K562 (cell line): ENCODE results near the gene TCEANC2. TPM values are rescaled to one million over a fixed set of nuclear protein-coding genes. Genes with fewer than 3 reads are reported as not detected.

Experiments used
- ATAC-seq: fragments of 200-7000 bp; cut with Tn5 transposase; 3 replicates; pipeline ENCODE4 v1.9.1; 2020; ENCODE audit warnings: moderate library complexity
- BruUV-seq: library from RNA; stranded (reverse); fragments of 400-500 nt; replicated peaks from 2 replicates; lab custom pipeline; 2021; lab: Mats Ljungman, UMichigan
- CTCF ChIA-PET: fragments of 300-600 bp; formaldehyde crosslinking; extraction: SDS; loops from one replicate; lab custom pipeline; 2021; ENCODE audit warnings: low intra/inter-chr PET ratio; lab: Yijun Ruan, JAX
- POLR2A ChIA-PET: fragments of 300-600, 350-650 bp; sonication (Branson Sonifier 250); formaldehyde crosslinking; extraction: SDS; loops from one replicate; lab custom pipeline; 2021; ENCODE audit warnings: antibody characterized with exemption, inconsistent platforms; lab: Yijun Ruan, JAX
- DNase-seq, 4 experiments: peaks; one replicate each; pipeline versions ENCODE4 v3.0.0 to v3.0.0-alpha.2; 2011 to 2018; ENCODE audit warnings: low spot score in 3 of 4, mixed read lengths in 3 of 4; ENCODE audit errors: extremely low read depth in 1 of 4
- FAIRE-seq: peaks from 2 replicates; lab custom pipeline; 2011; peaks lifted over from hg19 to GRCh38; lab: Jason Lieb, UNC
- H2AFZ ChIP-seq: 2 replicates; pipeline ENCODE4 v1.6.0; 2011; ENCODE audit warnings: low read depth, low read length, control low read depth, inconsistent platforms
- H3K27ac ChIP-seq: fragments of 200-600 bp; 3 replicates; pipeline ENCODE4 v1.8.0; 2011; ENCODE audit warnings: low read depth, mild to moderate bottlenecking, control low read depth, inconsistent platforms, low read length, moderate library complexity, mixed read lengths; ENCODE audit errors: extremely low read depth
- H3K27me3 ChIP-seq, 2 experiments: fragments of 300-600 bp in 1 of 2; 2 replicates in 1 of 2; 3 replicates in 1 of 2; pipeline versions ENCODE4 v1.6.0 to v1.8.0; 2011; ENCODE audit warnings: inconsistent platforms in 2 of 2, low read length in 2 of 2, mild to moderate bottlenecking in 1 of 2, mixed read lengths in 1 of 2, moderate library complexity in 1 of 2; ENCODE audit not compliant: control insufficient read depth in 2 of 2, insufficient read depth in 2 of 2
- H3K36me3 ChIP-seq: fragments of 300-600 bp; 3 replicates; pipeline ENCODE4 v1.8.0; 2011; ENCODE audit warnings: mild to moderate bottlenecking, low read length, inconsistent platforms; ENCODE audit not compliant: control insufficient read depth, insufficient read depth
- H3K4me1 ChIP-seq, 2 experiments: fragments of 200-600 bp in 1 of 2; replicated peaks in 1 of 2; 2 replicates in 1 of 2; 3 replicates in 1 of 2; pipeline versions ENCODE4 v1.5.1 to v1.8.0; 2011; ENCODE audit warnings: inconsistent platforms in 2 of 2, low read length in 2 of 2, mild to moderate bottlenecking in 1 of 2, mixed read lengths in 1 of 2, moderate library complexity in 1 of 2; ENCODE audit not compliant: control insufficient read depth in 2 of 2, insufficient read depth in 2 of 2
- H3K4me2 ChIP-seq: 2 replicates; pipeline ENCODE4 v1.6.1; 2011; ENCODE audit warnings: low read length, control low read depth, inconsistent platforms, mixed read lengths; ENCODE audit not compliant: insufficient read depth
- H3K4me3 ChIP-seq: fragments of 200-600 bp; sonication (generic), shearing (Covaris generic); 2 replicates; pipeline ENCODE4 v1.5.1; 2016; ENCODE audit warnings: control low read depth, inconsistent platforms
- H3K79me2 ChIP-seq: fragments of 200-600 bp; 3 replicates; pipeline ENCODE4 v1.8.0; 2011; ENCODE audit warnings: low read length, inconsistent platforms; ENCODE audit not compliant: control insufficient read depth, insufficient read depth
- H3K9ac ChIP-seq, 2 experiments: 2 replicates each; pipeline versions ENCODE4 v1.6.0 to v1.6.1; 2011; ENCODE audit warnings: low read depth in 2 of 2, low read length in 2 of 2, control low read depth in 1 of 2, inconsistent platforms in 1 of 2, mild to moderate bottlenecking in 1 of 2, mixed read lengths in 1 of 2; ENCODE audit not compliant: insufficient read depth in 1 of 2
- H3K9me1 ChIP-seq: one replicate; pipeline ENCODE4 v1.6.0; 2011; ENCODE audit warnings: inconsistent platforms, mild to moderate bottlenecking, low read length, moderate library complexity; ENCODE audit not compliant: control insufficient read depth, insufficient read depth
- H3K9me3 ChIP-seq: replicated peaks from 2 replicates; pipeline ENCODE4 v1.5.1; 2011; ENCODE audit warnings: low read depth, low read length, inconsistent platforms; ENCODE audit not compliant: control insufficient read depth, insufficient read depth
- H4K20me1 ChIP-seq: replicated peaks from 2 replicates; pipeline ENCODE4 v1.6.1; 2011; ENCODE audit warnings: low read length, inconsistent platforms, mixed read lengths; ENCODE audit not compliant: control insufficient read depth, insufficient read depth
- ARHGAP35 ChIP-seq: fragments of 450-650 bp; IDR thresholded peaks from 2 replicates; pipeline ENCODE4 v1.6.1; 2018; ENCODE audit not compliant: partially characterized antibody
- E2F4 ChIP-seq: sonication (generic); formaldehyde crosslinking; IDR thresholded peaks from 2 replicates; pipeline ENCODE4 v1.8.0; 2022; ENCODE audit warnings: mild to moderate bottlenecking, low read depth, missing genetic modification reagents
- EHMT2 ChIP-seq: fragments of 450-650 bp; IDR thresholded peaks from 2 replicates; pipeline ENCODE4 v1.6.1; 2018; ENCODE audit warnings: antibody characterized with exemption
- FOXA3 ChIP-seq, 2 experiments: fragments of 450-650 bp in 1 of 2; sonication (generic) in 1 of 2; formaldehyde crosslinking; IDR thresholded peaks in 1 of 2; conservative IDR thresholded peaks in 1 of 2; 2 replicates each; pipeline versions ENCODE4 v1.4.0 to v1.8.0; 2020 to 2022; ENCODE audit warnings: mild to moderate bottlenecking in 2 of 2, missing genetic modification reagents in 1 of 2
- HDAC1 ChIP-seq, 2 experiments: fragments of 450-650 bp; IDR thresholded peaks; 2 replicates each; pipeline ENCODE4 v1.6.1; 2016 to 2017; ENCODE audit warnings: inconsistent platforms in 1 of 2, mild to moderate bottlenecking in 1 of 2, moderate library complexity in 1 of 2
- MYBL2 ChIP-seq, 2 experiments: fragments of 450-650 bp in 1 of 2; sonication (generic) in 1 of 2; formaldehyde crosslinking in 1 of 2; IDR thresholded peaks; 2 replicates each; pipeline versions ENCODE4 v1.6.1 to v1.8.1; 2017 to 2022; ENCODE audit warnings: borderline replicate concordance in 1 of 2, inconsistent platforms in 1 of 2, low read depth in 1 of 2, mild to moderate bottlenecking in 1 of 2, missing genetic modification reagents in 1 of 2, moderate library complexity in 1 of 2
- PHF20 ChIP-seq: fragments of 450-650 bp; IDR thresholded peaks from 2 replicates; pipeline ENCODE4 v1.6.1; 2018; ENCODE audit not compliant: partially characterized antibody
- PRDM10 ChIP-seq: fragments of 450-650 bp; IDR thresholded peaks from 2 replicates; pipeline ENCODE4 v1.6.1; 2018; ENCODE audit not compliant: partially characterized antibody
- SMARCA5 ChIP-seq: fragments of 450-650 bp; IDR thresholded peaks from 2 replicates; pipeline ENCODE4 v1.6.1; 2016
- TRIM25 ChIP-seq: fragments of 450-650 bp; IDR thresholded peaks from 2 replicates; pipeline ENCODE4 v1.7.0; 2016; ENCODE audit warnings: borderline replicate concordance
- ZNF24 ChIP-seq: fragments of 450-650 bp; IDR thresholded peaks from 2 replicates; pipeline ENCODE4 v1.6.1; 2016
- ZNF280A ChIP-seq: fragments of 450-650 bp; IDR thresholded peaks from 2 replicates; pipeline ENCODE4 v1.6.1; 2018; ENCODE audit warnings: mild to moderate bottlenecking, low read depth; ENCODE audit not compliant: partially characterized antibody
- WGBS: fragments of 100-300 bp; shearing (Covaris generic); methylation state at CpG from one replicate; pipeline ENCODE4 v1.1.6; 2016; ENCODE audit warnings: low coverage, mixed read lengths; ENCODE audit not compliant: insufficient coverage; ENCODE audit errors: missing lambda C conversion rate; 5-methylcytosine and 5-hydroxymethylcytosine counted together
- in situ Hi-C: fragments of 300-500 bp; cut with MboI; formaldehyde crosslinking; loops from 4 replicates; pipeline ENCODE4 v1.15.0; 2018; ENCODE audit warnings: inconsistent platforms, mixed read lengths
- intact Hi-C: fragments of 100-400 bp; cut with micrococcal nuclease; formaldehyde crosslinking; loops from 2 replicates; pipeline ENCODE4 v1.14.2; 2022
- polyA plus RNA-seq, 8 experiments: library from polyadenylated mRNA; depleted of rRNA in 4 of 8; stranded (reverse) in 5 of 8; unstranded in 3 of 8; fragments of >200 nt; fragmentation: Nextera tagmentation in 2 of 8; fragmentation: Illumina TruSeq in 1 of 8; extraction: Ambion mirVana in 2 of 8; extraction: Trizol in 1 of 8; gene quantifications; 2 replicates each; pipeline versions ENCODE4 v1.2.1 to v1.2.3, GENCODE V29; 2011 to 2014; ENCODE audit warnings: inconsistent platforms in 1 of 8, missing spikeins in 1 of 8
- total RNA-seq, 7 experiments: library from RNA; depleted of rRNA in 6 of 7; stranded (reverse); fragments of >200 nt in 6 of 7; fragmentation: Illumina TruSeq in 2 of 7; extraction: Trizol in 2 of 7; gene quantifications; 2 replicates each; pipeline versions ENCODE4 v1.2.1 to v1.2.3, GENCODE V29; 2011 to 2021; ENCODE audit warnings: low replicate concordance in 1 of 7

TCEANC2 gene
- total and polyA plus RNA-seq, 9 of the 15 experiments (the other 6 are each of a cell fraction or from before 2014, with no cell fraction given) = 3.3 to 10.2 (median 7.0) TPM

- Histone ChIP-seq H2AFZ (no peak overlapping the region), H3K9me1 (no peaks in the 10 kb centered on the region), H3K4me1 (peaks cover 7 to 21% of the 10 kb centered on the region in 2 experiments; a peak in 4 of 5 replicates), H3K79me2 (no peaks in the 10 kb centered on the region), H3K27ac (no peak overlapping the region), H3K4me3 (no peak overlapping the region), H4K20me1 (no peaks in the 10 kb centered on the region), H3K9me3 (0 out of 2 replicates have a peak, but pooled peaks cover 3% of the 10 kb centered on the region), H3K36me3 (no peaks in the 10 kb centered on the region; the same call in 2 of the 3 replicates), H3K27me3 (peaks cover 3 to 18% of the 10 kb centered on the region in 2 experiments; a peak in 3 of 5 replicates), H3K9ac (no peak overlapping the region), H3K4me2 (no peak overlapping the region)
- ATAC-seq (no peak), FAIRE-seq (peak; percentile 92), DNase-seq (no peak)
- 61% methylated on average over 13 of the region's 13 CpGs for WGBS
- ChIA-PET CTCF (interaction anchor here (0.6 kb wide), 1 partner anchor 672 kb away, joined by 3 read pairs; no protein-coding TSS in a partner anchor), POLR2A (no interaction called here)
- no TSS peak for BruUV-seq
- in situ Hi-C loops (loop anchor here (5.0 kb wide), 1 partner anchor 377 kb away; no protein-coding TSS in a partner anchor), intact Hi-C loops (loop anchor here (5.0 to 10.0 kb wide), 4 partner anchors 47 to 545 kb away; partner anchors contain the start of genes CYB5RL and MRPL37)
- 0 out of 2 replicates have a peak, but pooled peaks have one; percentile 27 for TF ChIP-seq SMARCA5
- TF ChIP-seq ZNF24 = no peak
- peak; percentile 29; the same call in 1 of the 2 replicates for TF ChIP-seq EHMT2
- 0 out of 4 replicates have a peak, but pooled peaks of 1 of the 2 experiments have one; percentile 46 for TF ChIP-seq HDAC1 (IDR thresholded peaks at IDR 0.05)
- TF ChIP-seq ARHGAP35 = peak; percentile 25
- TF ChIP-seq TRIM25 = 0 out of 2 replicates have a peak, but pooled peaks have one; percentile 46
- TF ChIP-seq MYBL2 (IDR thresholded peaks at IDR 0.05; ENCODE audit: low read depth) = no peak
- no peak for TF ChIP-seq MYBL2 (CRISPR knock-in tag; IDR thresholded peaks at IDR 0.05; ENCODE audit: borderline replicate concordance)
- no peak for TF ChIP-seq FOXA3 (CRISPR knock-in tag; conservative IDR thresholded peaks at IDR 0.05 in 1 of 2, IDR thresholded peaks at IDR 0.05 in 1 of 2)
- TF ChIP-seq PRDM10 = no peak
- TF ChIP-seq E2F4 (CRISPR knock-in tag) = no peak
- peak; percentile 42 for TF ChIP-seq ZNF280A
- TF ChIP-seq PHF20 = peak; percentile 54
Observed at GRCh38 chr1:54120018-54120697, 66.8 kb downstream of the TCEANC2 start.
